Prostate gland (tissue), 2 donors: Measurements from ENCODE around the gene COL23A1. TPM values are rescaled to one million over a fixed set of nuclear protein-coding genes. Genes with fewer than 3 reads are reported as not detected.

Experiments
- DNase-seq: peaks from one replicate; pipeline ENCODE4 v3.0.0-alpha.2; 2019; ENCODE audit warnings: low spot score
- H3K27ac ChIP-seq, 2 donors: fragments of 200-600 bp; sonication (generic); 2 replicates each; pipeline ENCODE4 v1.5.1; 2017 to 2019
- H3K27me3 ChIP-seq: fragments of 200-600 bp; sonication (generic); replicated peaks from 2 replicates; pipeline ENCODE4 v1.5.1; 2019; ENCODE audit not compliant: insufficient read depth
- H3K36me3 ChIP-seq, 2 donors: fragments of 200-600 bp; sonication (generic); 1 replicate in 1 of 2; 2 replicates in 1 of 2; pipeline versions ENCODE4 v1.5.1 to v1.8.1; 2017 to 2019
- H3K4me1 ChIP-seq: fragments of 200-600 bp; sonication (generic); replicated peaks from 2 replicates; pipeline ENCODE4 v1.5.1; 2019
- H3K4me3 ChIP-seq, 2 donors: fragments of 200-600 bp; sonication (generic); 2 replicates each; pipeline ENCODE4 v1.5.1; 2017 to 2019
- H3K9me3 ChIP-seq: fragments of 200-600 bp; sonication (generic); 2 replicates; pipeline ENCODE4 v1.5.1; 2017
- POLR2A ChIP-seq: fragments of 450-650 bp; IDR thresholded peaks from one replicate; pipeline ENCODE4 v1.6.1; 2016; ENCODE audit warnings: antibody characterized with exemption, mild to moderate bottlenecking
- POLR2AphosphoS5 ChIP-seq: sonication (generic); formaldehyde crosslinking; IDR thresholded peaks from one replicate; pipeline ENCODE4 v1.6.1; 2017; ENCODE audit warnings: antibody characterized with exemption
- WGBS: methylation state at CpG from one replicate; pipeline ENCODE4 v1.1.5; 2018; 5-methylcytosine and 5-hydroxymethylcytosine counted together
- intact Hi-C: fragments of 100-400 bp; cut with DNase I; formaldehyde crosslinking; loops from one replicate; pipeline ENCODE4 v1.14.2; 2022
- total RNA-seq, 2 donors: library from RNA; depleted of rRNA; stranded (reverse); fragments of >200 nt; gene quantifications; one replicate each; pipeline ENCODE4 v1.1.0, GENCODE V29; 2016
- TF ChIP-seq, protein P1 (sequence below), 4 experiments: fragments of 200-600 bp in 2 of 4; fragments of 450-650 bp in 2 of 4; sonication (generic) in 2 of 4; IDR thresholded peaks; 1 replicate in 3 of 4; 2 replicates in 1 of 4; pipeline ENCODE4 v1.5.1; 2016 to 2019; ENCODE audit warnings: antibody characterized with exemption in 4 of 4, mild to moderate bottlenecking in 2 of 4, moderate library complexity in 2 of 4

The COL23A1 gene
- total RNA-seq, 2 donors from 2014 or later = 2.7 to 6.1 TPM

DNA sequence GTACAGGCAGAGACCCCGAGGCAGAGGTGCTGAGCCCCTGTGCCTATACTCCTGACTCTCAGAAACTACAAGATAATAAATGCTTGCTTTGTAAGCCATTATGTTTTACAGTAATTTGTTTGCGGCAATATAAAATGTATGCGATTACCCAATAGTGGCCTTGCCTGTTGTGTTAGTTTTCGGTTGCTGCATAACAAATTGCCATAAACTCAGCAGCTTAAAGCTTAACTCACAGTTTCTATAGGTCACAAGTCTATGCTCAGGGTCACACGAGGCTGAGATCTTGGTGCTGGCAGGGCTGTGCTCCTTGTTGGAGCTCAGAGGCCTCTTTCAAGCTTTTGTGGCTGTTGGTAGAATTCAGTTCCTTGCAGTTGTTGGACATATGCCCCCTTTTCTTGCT is 114.8 kb downstream of the COL23A1 start:
- no peaks in the 10 kb centered on the region for H3K9me3 ChIP-seq
- no peaks in the 10 kb centered on the region for H3K4me1 ChIP-seq
- H3K4me3 ChIP-seq = no peak overlapping the region
- H3K36me3 ChIP-seq = no peaks in the 10 kb centered on the region
- TF ChIP-seq, protein P1, sequence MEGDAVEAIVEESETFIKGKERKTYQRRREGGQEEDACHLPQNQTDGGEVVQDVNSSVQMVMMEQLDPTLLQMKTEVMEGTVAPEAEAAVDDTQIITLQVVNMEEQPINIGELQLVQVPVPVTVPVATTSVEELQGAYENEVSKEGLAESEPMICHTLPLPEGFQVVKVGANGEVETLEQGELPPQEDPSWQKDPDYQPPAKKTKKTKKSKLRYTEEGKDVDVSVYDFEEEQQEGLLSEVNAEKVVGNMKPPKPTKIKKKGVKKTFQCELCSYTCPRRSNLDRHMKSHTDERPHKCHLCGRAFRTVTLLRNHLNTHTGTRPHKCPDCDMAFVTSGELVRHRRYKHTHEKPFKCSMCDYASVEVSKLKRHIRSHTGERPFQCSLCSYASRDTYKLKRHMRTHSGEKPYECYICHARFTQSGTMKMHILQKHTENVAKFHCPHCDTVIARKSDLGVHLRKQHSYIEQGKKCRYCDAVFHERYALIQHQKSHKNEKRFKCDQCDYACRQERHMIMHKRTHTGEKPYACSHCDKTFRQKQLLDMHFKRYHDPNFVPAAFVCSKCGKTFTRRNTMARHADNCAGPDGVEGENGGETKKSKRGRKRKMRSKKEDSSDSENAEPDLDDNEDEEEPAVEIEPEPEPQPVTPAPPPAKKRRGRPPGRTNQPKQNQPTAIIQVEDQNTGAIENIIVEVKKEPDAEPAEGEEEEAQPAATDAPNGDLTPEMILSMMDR (IDR thresholded peaks at IDR 0.05) = no peak
- TF ChIP-seq POLR2A = no peak
- no peak for TF ChIP-seq POLR2AphosphoS5
- no peak for DNase-seq
- WGBS = 96% methylated on average over 5 of the region's 5 CpGs
- H3K27ac ChIP-seq = peak overlapping the region in 1 of 2 donors; percentile 6
- H3K27me3 ChIP-seq = no peaks in the 10 kb centered on the region
- intact Hi-C loops = no loop called here

DNA sequence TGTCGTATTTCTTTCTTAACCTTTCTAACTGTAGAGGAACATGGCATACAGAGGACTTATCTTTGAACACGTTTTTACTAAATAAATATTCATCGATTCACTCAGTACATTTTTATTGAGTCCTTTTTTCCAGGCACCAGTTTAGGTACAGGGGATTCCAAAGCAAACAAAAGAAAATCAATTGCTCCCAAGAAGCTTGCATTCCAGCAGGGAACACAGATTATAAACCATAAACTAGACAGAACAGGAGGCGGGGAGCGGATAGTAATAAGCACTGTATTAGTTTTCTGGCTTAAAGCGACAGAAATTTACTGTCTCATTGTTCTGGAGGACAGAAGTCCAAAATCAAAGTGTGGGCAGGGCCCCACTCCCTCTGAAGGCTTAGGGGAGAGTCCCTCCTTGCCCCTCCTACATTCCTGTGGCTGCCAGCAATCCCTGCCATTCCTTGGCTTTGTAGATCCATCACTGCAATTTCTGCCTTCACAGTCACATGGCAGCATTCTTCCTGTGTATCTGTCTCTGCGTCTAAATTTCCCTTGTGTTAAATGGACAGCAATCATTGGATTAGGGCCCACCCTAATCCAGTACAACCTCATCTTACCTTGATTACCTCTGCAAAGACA is 115.5 kb downstream of the COL23A1 start:
- WGBS = 17% methylated on average over 7 of the region's 7 CpGs
- TF ChIP-seq POLR2A (no peak), POLR2AphosphoS5 (peak; percentile 39)
- H3K27me3 ChIP-seq = no peaks in the 10 kb centered on the region
- H3K4me1 ChIP-seq = no peaks in the 10 kb centered on the region
- no peak overlapping the region for H3K4me3 ChIP-seq
- no peaks in the 10 kb centered on the region for H3K36me3 ChIP-seq
- intact Hi-C loops = no loop called here
- H3K27ac ChIP-seq = peak overlapping the region; percentile 2 to 6
- H3K9me3 ChIP-seq = no peaks in the 10 kb centered on the region
- DNase-seq = no peak

DNA sequence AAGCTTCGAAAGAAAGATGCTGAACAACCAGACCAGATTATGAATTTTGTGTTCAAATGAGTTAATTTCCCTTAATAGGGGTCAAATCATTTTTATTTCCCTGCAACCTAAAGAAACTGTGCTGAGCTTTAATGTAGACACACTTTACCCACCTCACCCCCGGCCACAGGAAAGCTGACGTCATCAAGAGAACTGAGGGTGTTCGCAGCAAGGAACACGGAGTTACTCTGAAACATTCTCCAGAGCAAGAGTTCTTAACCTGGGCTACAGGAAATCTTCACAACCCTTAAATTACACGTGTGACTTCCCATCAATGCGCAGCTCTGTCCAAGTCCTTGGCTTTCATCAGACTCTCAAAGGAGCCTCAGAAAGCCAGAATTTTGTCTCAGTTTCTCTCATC is 116.3 kb downstream of the COL23A1 start:
- Histone ChIP-seq H3K4me1 (no peaks in the 10 kb centered on the region), H3K4me3 (no peak overlapping the region), H3K9me3 (no peaks in the 10 kb centered on the region), H3K27me3 (no peaks in the 10 kb centered on the region), H3K27ac (no peak overlapping the region), H3K36me3 (no peaks in the 10 kb centered on the region)
- DNase-seq = no peak
- intact Hi-C loops = no loop called here
- 45% methylated on average over 7 of the region's 7 CpGs for WGBS
- TF ChIP-seq, protein P1 (IDR thresholded peaks at IDR 0.05) = no peak
- TF ChIP-seq POLR2AphosphoS5 = peak; percentile 13

DNA sequence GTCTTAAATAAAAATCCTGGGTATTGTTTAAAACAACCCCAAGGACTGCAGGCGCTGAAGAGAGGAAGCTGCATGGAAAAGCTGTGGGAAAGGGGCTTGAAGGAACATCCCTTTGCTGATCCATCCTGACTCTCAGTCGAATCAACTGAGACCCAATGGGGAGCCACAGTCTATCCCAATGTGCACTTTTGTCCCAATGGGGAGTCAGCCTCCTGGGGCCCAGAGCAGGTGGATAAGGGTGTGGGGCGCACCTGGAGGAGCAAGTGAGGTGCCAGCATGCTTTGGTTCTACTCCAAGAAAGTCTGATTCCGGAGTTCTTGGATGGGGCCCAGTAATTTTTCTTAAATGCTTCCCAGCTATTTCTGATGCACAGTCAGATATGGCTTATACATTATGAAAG is 118.1 kb downstream of the COL23A1 start:
- intact Hi-C loops = no loop called here
- TF ChIP-seq POLR2AphosphoS5 (no peak), POLR2A (no peak)
- TF ChIP-seq, protein P1 (IDR thresholded peaks at IDR 0.05) = no peak
- no peaks in the 10 kb centered on the region for H3K27me3 ChIP-seq
- H3K9me3 ChIP-seq = no peaks in the 10 kb centered on the region
- H3K4me3 ChIP-seq = no peak overlapping the region
- no peak for DNase-seq
- peaks cover 4% of the 10 kb centered on the region for H3K4me1 ChIP-seq
- WGBS = 66% methylated on average over 4 of the region's 4 CpGs
- H3K27ac ChIP-seq = no peak overlapping the region
- no peaks in the 10 kb centered on the region for H3K36me3 ChIP-seq

DNA sequence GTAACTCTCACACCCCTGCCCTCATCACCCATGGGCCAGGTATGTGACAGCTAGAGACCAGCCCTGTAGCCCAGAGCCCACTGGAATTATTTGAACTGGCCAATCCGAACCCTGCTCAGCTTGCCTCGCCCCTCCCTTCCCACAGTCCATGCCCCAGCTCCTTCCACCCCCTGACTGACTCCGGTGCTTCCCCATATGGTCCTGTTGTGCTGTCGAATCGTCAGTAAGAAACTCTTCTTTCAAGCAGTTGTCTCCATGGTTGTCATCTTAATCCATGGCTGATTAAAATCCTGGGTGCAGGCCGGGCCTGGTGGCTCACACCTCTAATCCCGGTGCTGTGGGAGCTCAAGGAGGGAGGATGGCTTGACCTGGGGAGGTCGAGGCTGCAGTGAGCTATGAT is 118.5 kb downstream of the COL23A1 start:
- no peak for DNase-seq
- Histone ChIP-seq H3K27me3 (no peaks in the 10 kb centered on the region), H3K9me3 (no peaks in the 10 kb centered on the region), H3K4me1 (peaks cover 6% of the 10 kb centered on the region), H3K36me3 (no peaks in the 10 kb centered on the region), H3K4me3 (no peak overlapping the region), H3K27ac (no peak overlapping the region)
- WGBS = 93% methylated on average over 8 of the region's 8 CpGs
- TF ChIP-seq POLR2AphosphoS5 = no peak
- no peak for TF ChIP-seq POLR2A
- TF ChIP-seq, protein P1 (IDR thresholded peaks at IDR 0.05) = no peak
- intact Hi-C loops = no loop called here
